Measurements from ENCODE around the gene OTX2.

DNA sequence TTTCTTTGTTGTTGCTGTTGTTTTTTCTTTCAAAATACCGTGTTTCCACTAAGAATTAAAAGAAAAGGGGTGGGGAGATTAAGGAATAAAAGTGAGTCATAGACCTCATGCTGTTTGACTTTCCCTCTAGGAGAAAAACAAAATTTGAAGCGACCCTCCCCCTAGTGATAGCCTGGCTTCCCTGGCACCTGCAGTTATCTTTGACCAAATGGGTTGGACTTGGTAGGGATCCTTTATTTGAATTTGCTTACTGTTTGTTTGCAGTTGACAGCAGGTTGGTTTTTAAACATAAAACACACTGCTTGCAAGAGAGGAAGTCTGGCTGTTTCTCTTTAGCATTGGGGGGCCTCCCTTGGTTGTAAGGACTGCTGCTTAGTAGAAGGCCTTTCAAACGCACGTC, 14.0 kb downstream of the OTX2 start:
- TF ChIP-seq EP300 (IDR thresholded peaks at IDR 0.05; ENCODE audit: low read depth) (no peak), POLR2A (IDR thresholded peaks at IDR 0.05) (no peak)
- TF ChIP-seq, protein P1, sequence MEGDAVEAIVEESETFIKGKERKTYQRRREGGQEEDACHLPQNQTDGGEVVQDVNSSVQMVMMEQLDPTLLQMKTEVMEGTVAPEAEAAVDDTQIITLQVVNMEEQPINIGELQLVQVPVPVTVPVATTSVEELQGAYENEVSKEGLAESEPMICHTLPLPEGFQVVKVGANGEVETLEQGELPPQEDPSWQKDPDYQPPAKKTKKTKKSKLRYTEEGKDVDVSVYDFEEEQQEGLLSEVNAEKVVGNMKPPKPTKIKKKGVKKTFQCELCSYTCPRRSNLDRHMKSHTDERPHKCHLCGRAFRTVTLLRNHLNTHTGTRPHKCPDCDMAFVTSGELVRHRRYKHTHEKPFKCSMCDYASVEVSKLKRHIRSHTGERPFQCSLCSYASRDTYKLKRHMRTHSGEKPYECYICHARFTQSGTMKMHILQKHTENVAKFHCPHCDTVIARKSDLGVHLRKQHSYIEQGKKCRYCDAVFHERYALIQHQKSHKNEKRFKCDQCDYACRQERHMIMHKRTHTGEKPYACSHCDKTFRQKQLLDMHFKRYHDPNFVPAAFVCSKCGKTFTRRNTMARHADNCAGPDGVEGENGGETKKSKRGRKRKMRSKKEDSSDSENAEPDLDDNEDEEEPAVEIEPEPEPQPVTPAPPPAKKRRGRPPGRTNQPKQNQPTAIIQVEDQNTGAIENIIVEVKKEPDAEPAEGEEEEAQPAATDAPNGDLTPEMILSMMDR (IDR thresholded peaks at IDR 0.05) = no peak

Data from transverse colon (tissue), 3 donors.